Measurements from ENCODE around the gene RHAG. TPM values are rescaled to one million over a fixed set of nuclear protein-coding genes. Genes with fewer than 3 reads are reported as not detected.

Gene RHAG
- total RNA-seq = not detected in 2 replicates

GRCh38 chr6:49636713-49637349 lies at the start of gene RHAG:
RHAG (minus strand) TSS chr6:49636839; CDS start chr6:49636812, 27 bp downstream.

Other genes starting within 250 kb of the RHAG start
- 8.9 and 15.1 TPM in 2 replicates for gene MMUT, start 173.6 kb downstream of the RHAG start, total RNA-seq
- 3.0 and 3.4 TPM in 2 replicates for gene CENPQ, start 173.5 kb downstream of the RHAG start, total RNA-seq
- not detected in 2 replicates for gene GLYATL3, start 136.9 kb downstream of the RHAG start, total RNA-seq
- 6.6 and 11.3 TPM in 2 replicates for gene C6orf141, start 86.2 kb downstream of the RHAG start, total RNA-seq
- not detected in 2 replicates for gene CRISP2, start 76.7 kb upstream of the RHAG start, total RNA-seq
- not detected in 2 replicates for gene CRISP3, start 107.5 kb upstream of the RHAG start, total RNA-seq
- gene PGK2, start 150.4 kb upstream of the RHAG start, total RNA-seq = not detected in 2 replicates
- not detected in 2 replicates for gene CRISP1, start 229.7 kb upstream of the RHAG start, total RNA-seq